HG03095 (cell line): ENCODE measurements around the gene GOLM1.

Source experiments
- ATAC-seq: cut with Tn5 transposase; IDR thresholded peaks from one replicate; pipeline ENCODE4 v1.9.1; 2021; ENCODE audit warnings: moderate library complexity; ENCODE audit not compliant: unreplicated experiment

The GOLM1 gene

GRCh38 chr9:86046930-86047341, 52.4 kb downstream of the GOLM1 start:
- ATAC-seq = no peak

GRCh38 chr9:86046071-86046636, 53.2 kb downstream of the GOLM1 start:
- no peak for ATAC-seq

GRCh38 chr9:86045654-86046053, 53.7 kb downstream of the GOLM1 start:
- ATAC-seq = no peak

- ATAC-seq = no peak
Observed at GRCh38 chr9:86043999-86044398, 55.4 kb downstream of the GOLM1 start.

GRCh38 chr9:86043586-86043985, 55.8 kb downstream of the GOLM1 start:
- no peak for ATAC-seq

GRCh38 chr9:86042199-86042978, 57.0 kb downstream of the GOLM1 start:
- no peak for ATAC-seq

- ATAC-seq = no peak
Observed at GRCh38 chr9:86041311-86041741, 58.0 kb downstream of the GOLM1 start.

- no peak for ATAC-seq
Observed at GRCh38 chr9:86040861-86041155, 58.5 kb downstream of the GOLM1 start.

- no peak for ATAC-seq
Observed at GRCh38 chr9:86039991-86040860, 59.1 kb downstream of the GOLM1 start.

GRCh38 chr9:86036555-86036954, 62.8 kb downstream of the GOLM1 start:
- no peak for ATAC-seq

GRCh38 chr9:86035827-86036440, 63.4 kb downstream of the GOLM1 start:
- ATAC-seq = no peak

- no peak for ATAC-seq
Observed at GRCh38 chr9:86034863-86035734, 64.3 kb downstream of the GOLM1 start.

- ATAC-seq = no peak
Observed at GRCh38 chr9:86027767-86028166, 71.6 kb downstream of the GOLM1 start.

- ATAC-seq = no peak
Observed at GRCh38 chr9:86022687-86023266, 76.6 kb downstream of the GOLM1 start.

- no peak for ATAC-seq
Observed at GRCh38 chr9:86021166-86021565, 78.2 kb downstream of the GOLM1 start.

GRCh38 chr9:86020731-86021130, 78.6 kb downstream of the GOLM1 start:
- no peak for ATAC-seq

- no peak for ATAC-seq
Observed at GRCh38 chr9:86009133-86009532, 90.2 kb downstream of the GOLM1 start.

- ATAC-seq = no peak
Observed at GRCh38 chr9:86005253-86005775, 94.0 kb downstream of the GOLM1 start.

- no peak for ATAC-seq
Observed at GRCh38 chr9:85995599-85995998, 103.8 kb downstream of the GOLM1 start.

GRCh38 chr9:85995097-85995496, 104.3 kb downstream of the GOLM1 start:
- ATAC-seq = no peak
